Parathyroid adenoma (tissue), 2 donors: ENCODE results near the gene TNFRSF8.

Experiments
- H2AFZ ChIP-seq: fragments of 300-600 bp; sonication (generic); one replicate; pipeline ENCODE4 v1.7.0; 2017; ENCODE audit warnings: antibody characterized with exemption, mild to moderate bottlenecking
- H3K27ac ChIP-seq: fragments of 300-600 bp; sonication (generic); one replicate; pipeline ENCODE4 v1.7.0; 2017
- H3K27me3 ChIP-seq: fragments of 300-600 bp; sonication (generic); one replicate; pipeline ENCODE4 v1.7.0; 2017; ENCODE audit warnings: low read length; ENCODE audit not compliant: control insufficient read depth, insufficient read depth
- H3K36me3 ChIP-seq: fragments of 300-600 bp; sonication (generic); one replicate; pipeline ENCODE4 v1.7.0; 2017; ENCODE audit warnings: low read length; ENCODE audit not compliant: control insufficient read depth, insufficient read depth
- H3K4me1 ChIP-seq: fragments of 300-600 bp; sonication (generic); one replicate; pipeline ENCODE4 v1.7.0; 2017; ENCODE audit warnings: control low read depth
- H3K4me2 ChIP-seq: fragments of 300-600 bp; sonication (generic); one replicate; pipeline ENCODE4 v1.7.0; 2017; ENCODE audit warnings: low read length
- H3K4me3 ChIP-seq: fragments of 300-600 bp; sonication (generic); one replicate; pipeline ENCODE4 v1.7.0; 2017; ENCODE audit warnings: low read depth, low read length
- H3K79me2 ChIP-seq: fragments of 300-600 bp; sonication (generic); one replicate; pipeline ENCODE4 v1.7.0; 2017; ENCODE audit warnings: control low read depth
- H3K9ac ChIP-seq: fragments of 300-600 bp; sonication (generic); one replicate; pipeline ENCODE4 v1.7.0; 2017; ENCODE audit warnings: mild to moderate bottlenecking
- H3K9me3 ChIP-seq: fragments of 300-600 bp; sonication (generic); one replicate; pipeline ENCODE4 v1.7.0; 2017; ENCODE audit warnings: low read length; ENCODE audit not compliant: control insufficient read depth
- CTCF ChIP-seq: fragments of 300-600 bp; sonication (generic); IDR thresholded peaks from one replicate; pipeline ENCODE4 v1.7.0; 2017; ENCODE audit warnings: antibody characterized with exemption, mild to moderate bottlenecking
- donor health status: primary hyperparathyroidism.

The TNFRSF8 gene

GRCh38 chr1:12063141-12064072, at the start of gene TNFRSF8:
TNFRSF8 (plus strand) TSS chr1:12063303; CDS start chr1:12063599, 296 bp downstream.
- peaks cover 3% of the 10 kb centered on the region for H3K27me3 ChIP-seq
- H3K4me1 ChIP-seq = no peaks in the 10 kb centered on the region
- H3K4me2 ChIP-seq = peak within 1 kb of the TSS; percentile 44
- no peak within 1 kb of the TSS for H3K4me3 ChIP-seq
- H3K27ac ChIP-seq = no peak within 1 kb of the TSS
- H2AFZ ChIP-seq = peak within 1 kb of the TSS; percentile 11
- H3K9me3 ChIP-seq = no peaks in the 10 kb centered on the region
- H3K36me3 ChIP-seq = no peaks in the 10 kb centered on the region
- no peaks in the 10 kb centered on the region for H3K79me2 ChIP-seq
- TF ChIP-seq CTCF = no peak
- H3K9ac ChIP-seq = no peak within 1 kb of the TSS

GRCh38 chr1:12014141-12014991, 48.7 kb upstream of the TNFRSF8 start:
- no peak overlapping the region for H2AFZ ChIP-seq
- H3K4me1 ChIP-seq = peaks cover 13% of the 10 kb centered on the region
- peak overlapping the region; percentile 28 for H3K4me2 ChIP-seq
- no peaks in the 10 kb centered on the region for H3K27me3 ChIP-seq
- H3K79me2 ChIP-seq = no peaks in the 10 kb centered on the region
- H3K36me3 ChIP-seq = no peaks in the 10 kb centered on the region
- H3K9ac ChIP-seq = no peak overlapping the region
- no peaks in the 10 kb centered on the region for H3K9me3 ChIP-seq
- H3K27ac ChIP-seq = peak overlapping the region; percentile 78
- peak overlapping the region; percentile 29 for H3K4me3 ChIP-seq
- TF ChIP-seq CTCF = no peak

GRCh38 chr1:12015001-12015491, 48.1 kb upstream of the TNFRSF8 start:
- Histone ChIP-seq H3K9me3 (no peaks in the 10 kb centered on the region), H2AFZ (no peak overlapping the region), H3K4me2 (peak overlapping the region; percentile 28), H3K4me3 (peak overlapping the region; percentile 29), H3K27ac (peak overlapping the region; percentile 78), H3K36me3 (no peaks in the 10 kb centered on the region), H3K4me1 (peaks cover 13% of the 10 kb centered on the region), H3K79me2 (no peaks in the 10 kb centered on the region), H3K9ac (no peak overlapping the region), H3K27me3 (no peaks in the 10 kb centered on the region)
- TF ChIP-seq CTCF = no peak

- H3K9me3 ChIP-seq = no peaks in the 10 kb centered on the region
- H2AFZ ChIP-seq = no peak overlapping the region
- H3K27ac ChIP-seq = peak overlapping the region; percentile 78
- no peak overlapping the region for H3K4me3 ChIP-seq
- H3K79me2 ChIP-seq = no peaks in the 10 kb centered on the region
- H3K27me3 ChIP-seq = no peaks in the 10 kb centered on the region
- no peak for TF ChIP-seq CTCF
- no peaks in the 10 kb centered on the region for H3K36me3 ChIP-seq
- H3K9ac ChIP-seq = no peak overlapping the region
- peaks cover 13% of the 10 kb centered on the region for H3K4me1 ChIP-seq
- H3K4me2 ChIP-seq = peak overlapping the region; percentile 3
Observed at GRCh38 chr1:12015499-12015898, 47.6 kb upstream of the TNFRSF8 start.
